Lung (tissue), 12 donors: ENCODE results near the gene RGPD3. TPM values are rescaled to one million over a fixed set of nuclear protein-coding genes. Genes with fewer than 3 reads are reported as not detected.
A peak's percentile ranks its signal among the peaks of the same experiment; 100 is the strongest.
"Not testable (repeated sequence)": the region's sequence is repeated elsewhere in the genome, so short reads cannot be mapped to it uniquely, and the experiment has no call there.

Experiments used
- ATAC-seq: fragments of 200-7000 bp; cut with Tn5 transposase; one replicate; pipeline ENCODE4 v1.9.1; 2020; ENCODE audit warnings: moderate number of reproducible peaks; ENCODE audit not compliant: insufficient read depth, low FRiP score
- DNase-seq, 3 donors: peaks; one replicate each; pipeline ENCODE4 v3.0.0-alpha.2; 2013 to 2017
- H3K27ac ChIP-seq, 2 donors: one replicate each; pipeline ENCODE4 v1.5.1; 2013; ENCODE audit warnings: mild to moderate bottlenecking in 2 of 2, moderate library complexity in 2 of 2, control low read depth in 1 of 2, inconsistent platforms in 1 of 2, low read depth in 1 of 2, low read length in 1 of 2
- H3K27me3 ChIP-seq, 3 donors: one replicate each; pipeline ENCODE4 v1.5.1; 2013; ENCODE audit warnings: low read length in 2 of 3; ENCODE audit not compliant: control insufficient read depth in 3 of 3, insufficient read depth in 3 of 3
- H3K36me3 ChIP-seq, 4 donors: one replicate each; pipeline ENCODE4 v1.5.1; 2013; ENCODE audit warnings: low read length in 4 of 4, mild to moderate bottlenecking in 1 of 4, moderate library complexity in 1 of 4; ENCODE audit not compliant: control insufficient read depth in 4 of 4, insufficient read depth in 4 of 4
- H3K4me1 ChIP-seq, 5 donors: one replicate each; pipeline ENCODE4 v1.5.1; 2013; ENCODE audit warnings: low read length in 5 of 5, mild to moderate bottlenecking in 2 of 5, moderate library complexity in 1 of 5; ENCODE audit not compliant: control insufficient read depth in 5 of 5, insufficient read depth in 5 of 5
- H3K4me3 ChIP-seq: one replicate; pipeline ENCODE4 v1.5.1; 2013; ENCODE audit warnings: mild to moderate bottlenecking, control low read depth, moderate library complexity
- H3K9ac ChIP-seq, 2 donors: one replicate each; pipeline ENCODE4 v1.5.1; 2013; ENCODE audit warnings: low read length in 2 of 2, control low read depth in 1 of 2; ENCODE audit not compliant: insufficient read depth in 1 of 2
- H3K9me3 ChIP-seq, 4 donors: one replicate each; pipeline ENCODE4 v1.5.1; 2013; ENCODE audit warnings: low read length in 3 of 4, mild to moderate bottlenecking in 1 of 4, moderate library complexity in 1 of 4; ENCODE audit not compliant: control insufficient read depth in 4 of 4, insufficient read depth in 3 of 4
- WGBS, 2 donors: extraction: QIAGEN DNeasy Blood & Tissue Kit; methylation state at CpG; one replicate each; pipeline ENCODE4 v1.1.7; 2013; 5-methylcytosine and 5-hydroxymethylcytosine counted together
- polyA plus RNA-seq, 2 donors: library from polyadenylated mRNA; stranded (reverse); fragments of 200-250 nt; gene quantifications; one replicate each; pipeline ENCODE4 v1.2.1, GENCODE V29; 2013
- total RNA-seq, 2 donors: library from RNA; depleted of rRNA in 1 of 2; stranded (reverse); fragments of >200 nt in 1 of 2; gene quantifications; one replicate each; pipeline ENCODE4 v1.2.1, GENCODE V29; 2014 to 2021
- TF ChIP-seq, protein P1 (sequence below): IDR thresholded peaks from 2 replicates; pipeline ENCODE4 v1.5.1; 2012; ENCODE audit warnings: mild to moderate bottlenecking; ENCODE audit errors: control extremely low read depth, extremely low read depth
- donor health status: control.
- donor health status: control.
- donor health status: Bipolar disorder and iron deficiency.
- donor health status: healthy.
- donor health status: DM: yes; HTN: yes; CAD: no.

Gene RGPD3
- total and polyA plus RNA-seq, 4 donors: 0.09 to 0.71 (median 0.17) TPM

DNA sequence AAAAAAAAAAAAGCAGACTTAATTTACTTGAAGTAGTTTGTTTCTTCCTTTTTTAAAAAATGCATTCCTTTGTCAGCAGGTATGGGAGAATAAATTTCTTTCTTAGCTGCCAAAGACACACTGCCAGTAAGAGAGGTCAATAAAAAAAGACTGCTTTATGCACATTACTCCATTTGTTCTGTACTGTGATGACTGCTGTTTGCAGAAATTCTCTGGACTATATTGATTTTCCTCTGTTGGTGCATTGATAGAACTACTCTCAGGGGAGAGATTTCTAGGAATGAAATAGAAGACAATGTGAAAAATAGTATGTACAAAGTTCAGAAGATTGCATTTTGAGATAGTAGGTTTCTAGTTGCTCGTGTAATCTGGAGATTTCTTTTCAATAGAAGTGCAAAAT, 11.3 kb upstream of the RGPD3 start:
- not testable (repeated sequence) for H3K9me3 ChIP-seq, H3K4me3 ChIP-seq, H3K4me1 ChIP-seq, H3K36me3 ChIP-seq, H3K9ac ChIP-seq, DNase-seq, H3K27me3 ChIP-seq, ATAC-seq, H3K27ac ChIP-seq
- no CpG with 5 or more reads among the region's 1 CpG for WGBS, 2 donors

DNA sequence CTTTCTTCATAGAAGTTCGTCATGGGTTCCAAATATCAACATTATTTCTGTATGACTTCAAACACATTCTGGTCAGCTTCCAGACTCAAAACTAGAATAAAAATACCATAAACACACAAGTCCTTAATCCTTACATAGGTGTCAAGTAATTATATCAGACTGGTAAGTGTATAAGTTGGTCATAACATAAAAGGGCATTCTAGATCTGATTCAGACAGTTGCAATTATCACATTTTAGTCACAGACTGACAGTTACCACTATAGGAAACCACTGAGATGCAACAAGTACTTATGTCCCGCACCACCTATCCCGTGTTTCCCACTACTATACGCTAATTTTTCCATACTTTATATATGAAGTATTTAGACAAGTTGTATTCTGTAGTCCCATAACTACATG, 9.4 kb upstream of the RGPD3 start:
- H3K9ac ChIP-seq, H3K4me3 ChIP-seq, H3K36me3 ChIP-seq, ATAC-seq, H3K9me3 ChIP-seq, DNase-seq, H3K4me1 ChIP-seq, H3K27me3 ChIP-seq, H3K27ac ChIP-seq: not testable (repeated sequence)
- 78 to 90% methylated on average over 1 of the region's 4 CpGs for WGBS, 2 donors

DNA sequence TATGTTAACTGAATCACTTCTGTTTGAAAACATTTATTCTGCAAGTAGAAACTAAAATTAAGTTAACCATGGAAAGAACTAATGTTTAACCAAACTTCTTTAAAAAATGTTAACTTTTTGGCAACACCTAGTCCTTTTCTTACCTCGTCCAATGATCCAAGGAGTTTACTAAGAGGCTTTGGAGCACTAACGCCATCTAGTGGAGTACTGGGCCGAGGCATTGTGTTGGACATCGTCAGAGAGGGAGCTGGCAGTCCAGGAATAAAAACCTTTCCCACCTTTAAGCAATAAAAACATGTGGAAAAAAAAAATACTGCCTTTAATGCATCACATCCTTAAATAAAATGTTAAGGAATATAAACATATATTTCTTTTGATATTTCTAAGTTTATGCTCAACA, 2.4 kb upstream of the RGPD3 start:
- H3K9me3 ChIP-seq, H3K27ac ChIP-seq, H3K36me3 ChIP-seq, H3K4me1 ChIP-seq, H3K27me3 ChIP-seq, H3K4me3 ChIP-seq, DNase-seq, H3K9ac ChIP-seq, ATAC-seq: not testable (repeated sequence)
- 4 to 5% methylated on average over 4 of the region's 4 CpGs for WGBS, 2 donors
- TF ChIP-seq, protein P1, sequence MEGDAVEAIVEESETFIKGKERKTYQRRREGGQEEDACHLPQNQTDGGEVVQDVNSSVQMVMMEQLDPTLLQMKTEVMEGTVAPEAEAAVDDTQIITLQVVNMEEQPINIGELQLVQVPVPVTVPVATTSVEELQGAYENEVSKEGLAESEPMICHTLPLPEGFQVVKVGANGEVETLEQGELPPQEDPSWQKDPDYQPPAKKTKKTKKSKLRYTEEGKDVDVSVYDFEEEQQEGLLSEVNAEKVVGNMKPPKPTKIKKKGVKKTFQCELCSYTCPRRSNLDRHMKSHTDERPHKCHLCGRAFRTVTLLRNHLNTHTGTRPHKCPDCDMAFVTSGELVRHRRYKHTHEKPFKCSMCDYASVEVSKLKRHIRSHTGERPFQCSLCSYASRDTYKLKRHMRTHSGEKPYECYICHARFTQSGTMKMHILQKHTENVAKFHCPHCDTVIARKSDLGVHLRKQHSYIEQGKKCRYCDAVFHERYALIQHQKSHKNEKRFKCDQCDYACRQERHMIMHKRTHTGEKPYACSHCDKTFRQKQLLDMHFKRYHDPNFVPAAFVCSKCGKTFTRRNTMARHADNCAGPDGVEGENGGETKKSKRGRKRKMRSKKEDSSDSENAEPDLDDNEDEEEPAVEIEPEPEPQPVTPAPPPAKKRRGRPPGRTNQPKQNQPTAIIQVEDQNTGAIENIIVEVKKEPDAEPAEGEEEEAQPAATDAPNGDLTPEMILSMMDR: peak; percentile 1

DNA sequence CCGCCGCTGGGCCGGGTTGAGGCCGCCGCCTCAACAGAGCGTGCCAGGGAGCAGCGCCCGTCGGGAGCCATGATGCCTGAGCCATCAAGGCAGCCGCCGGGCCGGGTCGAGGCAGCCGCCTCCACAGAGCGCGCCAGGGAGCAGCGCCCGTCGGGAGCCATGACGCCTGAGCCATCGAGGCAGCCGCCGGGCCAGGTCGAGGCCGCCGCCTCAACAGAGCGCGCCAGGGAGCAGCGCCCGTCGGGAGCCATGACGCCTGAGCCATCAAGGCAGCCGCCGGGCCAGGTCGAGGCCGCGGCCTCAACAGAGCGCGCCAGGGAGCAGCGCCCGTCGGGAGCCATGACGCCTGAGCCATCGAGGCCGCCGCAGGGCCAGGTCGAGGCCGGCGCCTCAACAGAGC, 697 bp downstream of the RGPD3 start:
- not testable (repeated sequence) for H3K27me3 ChIP-seq, H3K27ac ChIP-seq, H3K36me3 ChIP-seq, H3K4me3 ChIP-seq, H3K9ac ChIP-seq, ATAC-seq, DNase-seq, H3K4me1 ChIP-seq, H3K9me3 ChIP-seq
- WGBS, 2 donors: 94 to 98% methylated on average over 36 to 47 of the region's 49 CpGs

DNA sequence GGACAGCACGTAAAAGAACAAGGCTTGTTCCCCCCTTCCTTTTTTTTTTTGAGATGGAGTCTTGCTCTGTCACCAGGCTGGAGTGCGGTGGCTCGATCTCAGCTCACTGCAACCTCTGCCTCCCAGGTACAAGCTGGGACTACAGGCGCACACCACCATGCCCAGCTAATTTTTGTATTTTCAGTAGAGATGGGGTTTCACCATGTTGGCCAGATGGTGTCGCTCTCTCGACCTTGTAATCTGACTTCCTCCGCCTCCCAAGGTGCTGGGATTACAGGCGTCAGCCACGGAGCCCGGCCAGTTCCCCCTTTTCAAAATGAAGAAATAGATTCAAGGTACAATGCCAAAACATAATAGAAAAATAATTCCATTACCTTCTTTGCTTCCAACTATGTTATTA, 6.3 kb downstream of the RGPD3 start:
- H3K4me1 ChIP-seq, H3K36me3 ChIP-seq, H3K27me3 ChIP-seq, H3K9ac ChIP-seq, ATAC-seq, H3K4me3 ChIP-seq, H3K9me3 ChIP-seq, H3K27ac ChIP-seq: not testable (repeated sequence)
- peak in 1 of 3 donors; percentile 10 for DNase-seq
- 37 to 63% methylated on average over 10 of the region's 10 CpGs for WGBS, 2 donors

DNA sequence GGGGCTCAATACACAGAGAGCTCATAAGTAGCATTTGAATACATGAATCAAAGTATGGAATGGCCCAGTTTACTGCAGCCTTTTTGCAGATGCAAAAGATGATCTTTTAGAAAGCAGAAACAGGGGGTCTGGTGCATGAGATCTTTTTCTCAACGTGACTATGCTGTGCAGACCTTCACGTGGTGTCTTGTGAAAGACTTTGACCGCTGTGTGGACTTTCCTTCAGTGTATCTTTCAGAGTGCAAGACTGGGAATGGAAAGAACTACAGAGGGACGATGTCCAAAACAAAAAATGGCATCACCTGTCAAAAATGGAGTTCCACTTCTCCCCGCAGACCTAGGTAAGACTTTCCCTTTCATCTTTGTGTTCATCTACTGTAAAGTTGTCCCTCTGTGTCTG, 77.5 kb downstream of the RGPD3 start:
- WGBS, 2 donors: 92 to 95% methylated on average over 5 of the region's 5 CpGs
- not testable (repeated sequence) for ATAC-seq, H3K36me3 ChIP-seq

DNA sequence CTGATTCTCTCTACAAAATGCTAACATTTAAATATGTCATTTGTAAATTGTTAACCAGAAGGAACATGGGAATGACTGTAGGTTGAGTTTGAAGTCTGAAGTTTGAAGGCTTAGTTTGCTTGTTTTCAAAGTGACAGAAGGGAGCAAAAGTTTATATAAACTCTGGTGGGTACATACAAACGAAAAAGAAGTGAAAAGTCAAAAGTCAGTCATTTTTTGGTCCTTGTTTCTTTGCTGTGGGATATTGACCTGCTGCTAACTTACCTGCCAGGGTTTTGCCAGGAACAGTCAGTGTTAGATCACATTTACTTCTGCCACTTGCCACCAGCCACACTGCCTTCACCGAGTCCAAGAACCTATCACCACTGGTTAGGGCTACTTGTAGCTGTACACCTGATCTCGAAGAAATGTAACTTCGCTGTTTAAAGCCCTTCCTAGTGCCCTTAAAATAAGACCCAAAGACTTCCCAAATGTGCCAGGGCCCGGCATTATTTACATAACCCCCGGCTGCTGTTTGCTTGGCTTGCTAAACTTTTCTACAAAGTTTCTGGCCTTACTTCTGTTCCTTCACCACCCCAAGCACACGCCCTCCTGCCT, 79.3 kb downstream of the RGPD3 start:
- H3K27me3 ChIP-seq, H3K4me1 ChIP-seq, H3K36me3 ChIP-seq, DNase-seq, H3K4me3 ChIP-seq, H3K9ac ChIP-seq, H3K9me3 ChIP-seq, H3K27ac ChIP-seq: not testable (repeated sequence)
- ATAC-seq: peak; percentile 11
- WGBS, 2 donors: 68 to 81% methylated on average over 6 to 7 of the region's 7 CpGs

More for the DNA sequence above, 77.5 kb downstream of the RGPD3 start:
- H3K9me3 ChIP-seq, H3K4me3 ChIP-seq, DNase-seq, H3K27ac ChIP-seq, H3K27me3 ChIP-seq, H3K4me1 ChIP-seq, H3K9ac ChIP-seq: not testable (repeated sequence)

DNA sequence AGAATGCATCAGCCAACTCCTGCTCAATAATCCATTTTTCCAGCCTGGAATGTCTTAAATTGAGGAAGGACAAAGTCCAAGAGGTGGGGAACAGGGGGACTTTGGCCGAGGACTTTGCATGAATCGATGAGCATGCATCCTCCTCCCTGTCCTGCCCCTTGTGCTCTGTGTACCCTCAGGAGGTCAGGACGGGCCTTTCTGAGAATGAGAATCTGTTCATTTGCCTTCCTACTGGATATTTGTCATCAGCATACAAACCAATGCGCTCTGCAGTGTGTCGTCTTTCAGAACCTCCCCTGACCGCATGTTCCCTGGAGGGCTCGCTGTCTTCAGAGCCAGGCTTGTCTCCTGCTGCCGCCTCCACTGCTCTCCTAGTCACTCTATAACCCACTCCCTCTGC, 83.7 kb downstream of the RGPD3 start:
- DNase-seq, H3K9me3 ChIP-seq, H3K4me3 ChIP-seq, H3K9ac ChIP-seq, H3K4me1 ChIP-seq, H3K27ac ChIP-seq, H3K36me3 ChIP-seq, ATAC-seq, H3K27me3 ChIP-seq: not testable (repeated sequence)
- WGBS, 2 donors: 90% methylated on average over 8 of the region's 8 CpGs
